Fibroblast of villous mesenchyme (primary cell): Measurements from ENCODE around the gene KDF1. TPM values are rescaled to one million over a fixed set of nuclear protein-coding genes. Genes with fewer than 3 reads are reported as not detected.

Experiments
- DNase-seq: peaks from one replicate; pipeline ENCODE4 v3.0.0-alpha.2; 2010; ENCODE audit warnings: low read depth
- H3K4me3 ChIP-seq: 2 replicates; pipeline ENCODE4 v1.5.1; 2011; ENCODE audit warnings: low read depth, mild to moderate bottlenecking, low read length
- total RNA-seq: library from RNA; depleted of rRNA; stranded (reverse); fragments of >200 nt; gene quantifications from 2 replicates; pipeline ENCODE4 v1.2.3, GENCODE V29; 2012
- TF ChIP-seq, protein P1 (sequence below): IDR thresholded peaks from 2 replicates; pipeline ENCODE4 v1.5.1; 2012; ENCODE audit warnings: low read depth, mild to moderate bottlenecking, low read length; ENCODE audit not compliant: insufficient read depth

KDF1 gene, protein sequence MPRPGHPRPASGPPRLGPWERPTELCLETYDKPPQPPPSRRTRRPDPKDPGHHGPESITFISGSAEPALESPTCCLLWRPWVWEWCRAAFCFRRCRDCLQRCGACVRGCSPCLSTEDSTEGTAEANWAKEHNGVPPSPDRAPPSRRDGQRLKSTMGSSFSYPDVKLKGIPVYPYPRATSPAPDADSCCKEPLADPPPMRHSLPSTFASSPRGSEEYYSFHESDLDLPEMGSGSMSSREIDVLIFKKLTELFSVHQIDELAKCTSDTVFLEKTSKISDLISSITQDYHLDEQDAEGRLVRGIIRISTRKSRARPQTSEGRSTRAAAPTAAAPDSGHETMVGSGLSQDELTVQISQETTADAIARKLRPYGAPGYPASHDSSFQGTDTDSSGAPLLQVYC
- not detected in 2 replicates for total RNA-seq

- H3K4me3 ChIP-seq = peak within 1 kb of the TSS; percentile 52
- TF ChIP-seq, protein P1, sequence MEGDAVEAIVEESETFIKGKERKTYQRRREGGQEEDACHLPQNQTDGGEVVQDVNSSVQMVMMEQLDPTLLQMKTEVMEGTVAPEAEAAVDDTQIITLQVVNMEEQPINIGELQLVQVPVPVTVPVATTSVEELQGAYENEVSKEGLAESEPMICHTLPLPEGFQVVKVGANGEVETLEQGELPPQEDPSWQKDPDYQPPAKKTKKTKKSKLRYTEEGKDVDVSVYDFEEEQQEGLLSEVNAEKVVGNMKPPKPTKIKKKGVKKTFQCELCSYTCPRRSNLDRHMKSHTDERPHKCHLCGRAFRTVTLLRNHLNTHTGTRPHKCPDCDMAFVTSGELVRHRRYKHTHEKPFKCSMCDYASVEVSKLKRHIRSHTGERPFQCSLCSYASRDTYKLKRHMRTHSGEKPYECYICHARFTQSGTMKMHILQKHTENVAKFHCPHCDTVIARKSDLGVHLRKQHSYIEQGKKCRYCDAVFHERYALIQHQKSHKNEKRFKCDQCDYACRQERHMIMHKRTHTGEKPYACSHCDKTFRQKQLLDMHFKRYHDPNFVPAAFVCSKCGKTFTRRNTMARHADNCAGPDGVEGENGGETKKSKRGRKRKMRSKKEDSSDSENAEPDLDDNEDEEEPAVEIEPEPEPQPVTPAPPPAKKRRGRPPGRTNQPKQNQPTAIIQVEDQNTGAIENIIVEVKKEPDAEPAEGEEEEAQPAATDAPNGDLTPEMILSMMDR = no peak
- no peak for DNase-seq
Measured at GRCh38 chr1:26959722-26960624, at the start of gene KDF1. Gene KDF1 (minus strand): TSS chr1:26960468. CDS start chr1:26952380, 8,088 bp downstream.

- TF ChIP-seq, protein P1 = no peak
- H3K4me3 ChIP-seq = no peak overlapping the region
- no peak for DNase-seq
Measured at GRCh38 chr1:27009601-27010197, 49.4 kb upstream of the KDF1 start.

- no peak overlapping the region for H3K4me3 ChIP-seq
- peak; percentile 75 for DNase-seq
- TF ChIP-seq, protein P1 = no peak
Measured at GRCh38 chr1:27007909-27008582, 47.8 kb upstream of the KDF1 start.

DNA sequence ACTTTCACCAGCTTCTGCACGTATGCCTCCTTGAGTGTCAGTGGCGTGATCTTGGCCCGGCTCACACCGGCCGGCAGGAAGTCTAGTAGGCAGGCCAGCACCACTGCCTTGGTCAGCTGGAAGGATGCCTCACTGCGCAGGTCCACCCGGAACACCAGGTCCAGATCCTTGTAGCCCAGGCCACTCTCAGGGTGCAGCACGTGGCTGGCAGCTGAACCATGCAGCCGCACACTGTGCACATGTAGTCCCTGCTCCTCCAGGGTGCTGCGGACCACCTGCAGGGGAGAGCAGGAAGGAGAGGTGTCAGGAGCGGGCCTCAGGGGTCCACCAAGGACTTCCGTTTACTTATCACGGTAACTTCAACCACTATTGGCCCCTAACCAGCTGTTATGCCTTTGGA lies 46.4 kb upstream of the KDF1 start:
- no peak overlapping the region for H3K4me3 ChIP-seq
- TF ChIP-seq, protein P1 = no peak
- no peak for DNase-seq

GRCh38 chr1:27005648-27006496 lies 45.6 kb upstream of the KDF1 start:
- no peak overlapping the region for H3K4me3 ChIP-seq
- TF ChIP-seq, protein P1 = no peak
- DNase-seq = no peak
